ENCODE measurements around the gene KRTAP12-1.

DNA sequence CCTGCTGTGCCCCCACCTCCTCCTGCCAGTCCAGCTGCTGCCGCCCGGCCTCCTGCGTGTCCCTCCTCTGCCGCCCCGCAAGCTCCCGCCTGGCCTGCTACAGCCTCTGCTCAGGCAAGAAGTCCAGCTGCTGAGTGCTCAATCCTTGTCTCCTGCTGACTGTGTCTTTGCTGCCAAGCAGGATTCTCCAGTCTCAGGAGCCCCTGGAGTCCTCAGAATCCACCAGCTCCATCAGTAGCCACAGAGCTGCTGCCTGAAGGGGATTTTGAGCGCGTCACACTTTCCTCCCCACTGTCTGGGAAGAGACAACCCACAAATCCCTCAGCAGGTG is 34.8 kb downstream of the KRTAP12-1 start:
- TF ChIP-seq EZH2 (IDR thresholded peaks at IDR 0.05; ENCODE audit: borderline replicate concordance, insufficient read depth, low read depth, low read length, poor library complexity, severe bottlenecking), result no peak
- TF ChIP-seq, protein P1, sequence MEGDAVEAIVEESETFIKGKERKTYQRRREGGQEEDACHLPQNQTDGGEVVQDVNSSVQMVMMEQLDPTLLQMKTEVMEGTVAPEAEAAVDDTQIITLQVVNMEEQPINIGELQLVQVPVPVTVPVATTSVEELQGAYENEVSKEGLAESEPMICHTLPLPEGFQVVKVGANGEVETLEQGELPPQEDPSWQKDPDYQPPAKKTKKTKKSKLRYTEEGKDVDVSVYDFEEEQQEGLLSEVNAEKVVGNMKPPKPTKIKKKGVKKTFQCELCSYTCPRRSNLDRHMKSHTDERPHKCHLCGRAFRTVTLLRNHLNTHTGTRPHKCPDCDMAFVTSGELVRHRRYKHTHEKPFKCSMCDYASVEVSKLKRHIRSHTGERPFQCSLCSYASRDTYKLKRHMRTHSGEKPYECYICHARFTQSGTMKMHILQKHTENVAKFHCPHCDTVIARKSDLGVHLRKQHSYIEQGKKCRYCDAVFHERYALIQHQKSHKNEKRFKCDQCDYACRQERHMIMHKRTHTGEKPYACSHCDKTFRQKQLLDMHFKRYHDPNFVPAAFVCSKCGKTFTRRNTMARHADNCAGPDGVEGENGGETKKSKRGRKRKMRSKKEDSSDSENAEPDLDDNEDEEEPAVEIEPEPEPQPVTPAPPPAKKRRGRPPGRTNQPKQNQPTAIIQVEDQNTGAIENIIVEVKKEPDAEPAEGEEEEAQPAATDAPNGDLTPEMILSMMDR (IDR thresholded peaks at IDR 0.05), result no peak
